GM19372 (cell line): ENCODE data around the gene SLC2A4.

Source experiments
- ATAC-seq: cut with Tn5 transposase; IDR thresholded peaks from one replicate; pipeline ENCODE4 v1.9.1; 2021; ENCODE audit warnings: mild to moderate bottlenecking, low read depth, moderate library complexity; ENCODE audit not compliant: unreplicated experiment

SLC2A4 gene

GRCh38 chr17:7262935-7263800, 18.4 kb upstream of the SLC2A4 start:
- ATAC-seq = no peak

DNA sequence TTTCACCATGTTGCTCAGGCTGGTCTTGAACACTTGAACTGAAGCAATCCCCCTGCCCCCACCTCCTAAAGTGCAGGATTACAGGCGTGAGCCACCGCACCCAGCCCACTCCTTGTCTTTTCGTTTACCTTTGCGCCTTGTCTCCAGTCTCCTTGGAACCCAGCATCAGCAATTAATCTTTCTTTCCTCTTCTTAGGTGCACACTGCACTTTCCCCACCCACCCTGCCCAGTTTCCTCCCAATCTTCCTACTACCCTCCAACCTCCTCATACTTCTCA, 17.8 kb upstream of the SLC2A4 start:
- no peak for ATAC-seq

GRCh38 chr17:7266784-7267183, 14.7 kb upstream of the SLC2A4 start:
- ATAC-seq = no peak

- ATAC-seq = no peak
Observed at GRCh38 chr17:7279448-7279847, 2.1 kb upstream of the SLC2A4 start.

- ATAC-seq = peak; percentile 42
Observed at GRCh38 chr17:7280519-7281073, 922 bp upstream of the SLC2A4 start.

- ATAC-seq = no peak
Observed at GRCh38 chr17:7281953-7282751, 634 bp downstream of the SLC2A4 start.

DNA sequence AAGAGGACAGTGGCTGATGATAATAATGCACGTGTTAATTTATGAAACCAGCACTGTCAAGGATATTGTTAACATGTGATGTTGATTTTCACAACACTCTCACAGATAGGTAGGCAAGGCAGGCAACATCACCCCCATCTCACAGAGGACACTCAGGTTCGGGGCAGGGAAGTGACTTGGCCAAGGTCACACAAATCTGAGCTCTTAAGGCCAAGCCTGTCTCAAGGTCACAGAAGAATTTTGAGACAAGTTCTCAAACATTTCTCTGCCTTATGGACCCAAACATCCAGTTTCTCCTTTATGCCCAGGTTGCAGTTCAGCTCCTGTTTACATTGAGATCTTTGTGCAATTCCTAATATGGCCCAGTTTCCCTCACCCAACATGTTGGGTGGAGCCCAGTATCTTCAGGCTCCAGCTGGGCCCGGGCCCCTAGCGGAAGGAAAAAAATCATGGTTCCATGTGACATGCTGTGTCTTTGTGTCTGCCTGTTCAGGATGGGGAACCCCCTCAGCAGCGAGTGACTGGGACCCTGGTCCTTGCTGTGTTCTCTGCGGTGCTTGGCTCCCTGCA, 1.3 kb downstream of the SLC2A4 start:
- no peak for ATAC-seq

GRCh38 chr17:7283471-7284216, 2.1 kb downstream of the SLC2A4 start:
- ATAC-seq = no peak

GRCh38 chr17:7284911-7285310, 3.4 kb downstream of the SLC2A4 start:
- ATAC-seq = no peak

DNA sequence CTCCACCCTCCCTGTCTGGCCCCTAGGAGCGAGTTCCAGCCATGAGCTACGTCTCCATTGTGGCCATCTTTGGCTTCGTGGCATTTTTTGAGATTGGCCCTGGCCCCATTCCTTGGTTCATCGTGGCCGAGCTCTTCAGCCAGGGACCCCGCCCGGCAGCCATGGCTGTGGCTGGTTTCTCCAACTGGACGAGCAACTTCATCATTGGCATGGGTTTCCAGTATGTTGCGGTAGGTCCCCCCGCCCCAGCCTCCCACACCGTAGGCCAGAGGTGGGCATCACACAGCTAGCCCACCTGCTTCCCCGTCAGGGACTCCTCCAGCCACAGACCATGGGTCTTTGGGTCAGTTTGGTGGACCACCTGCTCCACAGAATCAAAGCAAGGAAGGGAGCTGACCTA, 4.2 kb downstream of the SLC2A4 start:
- no peak for ATAC-seq

- ATAC-seq = no peak
Observed at GRCh38 chr17:7289256-7290032, 7.9 kb downstream of the SLC2A4 start.

- ATAC-seq = no peak
Observed at GRCh38 chr17:7290166-7290565, 8.6 kb downstream of the SLC2A4 start.

- no peak for ATAC-seq
Observed at GRCh38 chr17:7290685-7291084, 9.2 kb downstream of the SLC2A4 start.

DNA sequence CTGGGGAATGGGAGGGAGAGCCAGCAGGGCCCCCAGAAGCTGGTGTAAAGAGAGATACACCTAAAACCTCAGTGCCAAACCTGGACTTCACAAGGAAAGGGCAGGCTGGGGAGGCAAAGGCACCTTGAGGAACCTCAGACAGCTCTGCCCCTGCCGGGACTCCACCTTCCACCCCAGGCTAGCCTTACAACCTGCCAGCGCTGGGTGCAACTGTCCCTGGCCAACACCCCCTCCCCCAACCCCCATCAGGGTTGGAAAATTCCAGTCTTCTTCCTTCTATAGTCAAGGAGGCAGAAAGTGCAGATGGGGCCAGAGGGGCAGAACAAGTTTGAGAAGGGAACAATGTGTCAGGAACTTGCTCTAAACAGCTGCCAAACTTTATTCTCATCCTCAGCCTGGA, 10.7 kb downstream of the SLC2A4 start:
- no peak for ATAC-seq

DNA sequence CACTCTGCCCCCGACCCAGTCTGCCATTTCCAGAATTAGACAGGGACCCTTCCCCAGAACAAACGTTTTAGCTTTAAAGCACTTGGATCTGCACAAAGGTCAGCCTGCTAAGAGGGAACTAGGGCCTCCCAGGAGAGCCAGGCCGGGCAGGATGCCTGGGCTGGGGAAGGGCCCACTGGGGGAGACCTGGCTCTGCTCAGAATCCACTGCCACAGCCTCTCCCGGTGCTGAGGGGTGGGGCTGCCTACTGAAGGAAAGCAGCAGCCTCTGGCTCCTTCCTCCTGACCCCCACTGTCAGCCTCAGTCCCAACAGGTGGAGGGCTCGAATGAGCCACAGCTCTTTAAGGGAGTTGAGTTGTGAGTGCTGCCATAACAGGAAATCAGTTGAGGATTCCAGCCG, 11.2 kb downstream of the SLC2A4 start:
- no peak for ATAC-seq

DNA sequence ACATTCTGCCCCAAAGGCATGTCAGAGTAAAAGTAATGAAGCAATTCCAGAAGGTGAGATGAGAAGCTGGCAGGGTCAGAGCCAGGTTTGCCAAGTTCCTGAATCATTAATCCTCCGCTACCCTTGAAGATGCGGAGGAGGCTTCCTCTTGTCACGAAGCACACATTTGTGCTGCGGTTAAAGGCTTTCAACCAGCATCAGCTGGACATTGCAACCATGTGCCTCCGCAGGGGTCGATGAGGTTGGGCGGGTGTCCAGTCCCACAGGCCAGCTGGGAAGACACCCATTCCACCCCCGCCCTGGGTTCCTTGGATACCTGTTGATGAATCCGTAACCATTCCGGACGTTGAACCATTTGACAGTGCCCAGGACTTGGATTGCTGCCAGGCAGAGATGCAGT, 11.6 kb downstream of the SLC2A4 start:
- ATAC-seq = no peak

DNA sequence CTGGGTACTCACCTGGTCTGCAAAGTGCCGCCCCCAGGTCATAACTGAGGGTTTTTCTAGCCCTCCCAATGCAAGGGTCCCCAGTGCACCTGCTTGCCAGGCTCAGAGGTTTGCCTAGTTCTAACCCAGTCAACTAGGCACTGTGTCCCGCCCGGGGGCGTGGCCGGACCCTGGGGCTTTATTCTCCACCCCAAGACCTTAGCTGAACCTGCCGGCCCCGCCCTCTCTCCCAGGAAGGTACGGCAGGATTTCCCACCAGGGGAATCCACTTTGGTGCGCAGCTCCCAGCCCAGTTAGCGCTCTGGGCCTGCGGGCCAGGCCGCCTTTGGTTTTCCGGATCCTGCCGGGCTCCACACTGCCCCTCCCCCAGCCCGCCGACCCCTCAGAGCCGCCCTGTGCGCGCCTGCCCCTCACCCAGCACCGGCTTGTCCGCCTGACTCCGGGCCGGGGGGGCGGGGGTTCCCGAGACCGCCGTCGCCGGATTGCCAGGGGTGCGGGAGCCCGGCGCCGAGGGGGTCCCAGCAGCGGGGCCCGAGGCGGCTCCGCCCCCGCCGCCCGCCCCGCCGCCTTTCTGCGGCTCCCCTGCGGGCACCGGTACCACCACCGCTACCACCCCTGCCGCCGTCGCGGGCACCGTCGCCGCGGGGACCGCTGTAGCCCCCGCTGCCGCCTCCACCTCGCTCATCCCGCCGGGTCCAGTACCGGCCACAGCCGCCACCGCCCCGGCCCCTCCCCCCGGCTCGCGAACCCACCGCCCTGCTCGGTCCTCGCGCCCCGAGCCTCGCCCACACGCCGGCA, 12.5 kb downstream of the SLC2A4 start:
- no peak for ATAC-seq

DNA sequence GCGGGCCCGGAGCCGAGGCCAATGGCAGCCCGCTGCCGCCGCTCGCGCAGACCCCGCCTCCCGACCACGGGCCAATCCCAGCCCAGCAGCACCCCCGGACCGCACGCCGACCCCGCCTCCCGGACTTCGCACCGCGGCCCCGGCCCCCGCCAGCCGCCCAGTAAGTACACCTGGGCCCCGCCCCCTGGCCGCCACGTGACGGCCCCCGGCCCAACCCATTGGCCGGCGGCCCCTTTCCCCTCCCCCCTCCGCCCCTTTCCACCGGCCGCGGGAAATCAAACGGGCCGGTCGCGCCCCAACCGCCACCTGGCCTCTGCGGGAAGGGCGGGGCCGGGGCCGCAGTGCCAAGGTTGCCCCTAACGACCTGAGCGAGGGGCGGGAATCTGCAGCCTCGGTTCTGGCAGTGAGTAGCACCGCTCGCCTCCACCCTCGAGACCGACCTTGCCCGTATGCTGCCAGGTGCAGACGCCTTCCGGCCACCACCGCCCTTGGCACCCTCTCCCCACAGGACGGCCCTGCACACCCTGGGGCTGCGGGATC, 13.2 kb downstream of the SLC2A4 start, which contains the start of gene YBX2:
Gene YBX2 (minus strand): TSS at position 26 of the 540 bp plus-strand sequence. CDS start 139 bp downstream, outside the sequence.
- ATAC-seq = no peak
